ENCODE measurements around the gene ADAMTS8. TPM values are rescaled to one million over a fixed set of nuclear protein-coding genes. Genes with fewer than 3 reads are reported as not detected.

ADAMTS8 gene
- total RNA-seq, 1 donor from 2014 or later: not detected

DNA sequence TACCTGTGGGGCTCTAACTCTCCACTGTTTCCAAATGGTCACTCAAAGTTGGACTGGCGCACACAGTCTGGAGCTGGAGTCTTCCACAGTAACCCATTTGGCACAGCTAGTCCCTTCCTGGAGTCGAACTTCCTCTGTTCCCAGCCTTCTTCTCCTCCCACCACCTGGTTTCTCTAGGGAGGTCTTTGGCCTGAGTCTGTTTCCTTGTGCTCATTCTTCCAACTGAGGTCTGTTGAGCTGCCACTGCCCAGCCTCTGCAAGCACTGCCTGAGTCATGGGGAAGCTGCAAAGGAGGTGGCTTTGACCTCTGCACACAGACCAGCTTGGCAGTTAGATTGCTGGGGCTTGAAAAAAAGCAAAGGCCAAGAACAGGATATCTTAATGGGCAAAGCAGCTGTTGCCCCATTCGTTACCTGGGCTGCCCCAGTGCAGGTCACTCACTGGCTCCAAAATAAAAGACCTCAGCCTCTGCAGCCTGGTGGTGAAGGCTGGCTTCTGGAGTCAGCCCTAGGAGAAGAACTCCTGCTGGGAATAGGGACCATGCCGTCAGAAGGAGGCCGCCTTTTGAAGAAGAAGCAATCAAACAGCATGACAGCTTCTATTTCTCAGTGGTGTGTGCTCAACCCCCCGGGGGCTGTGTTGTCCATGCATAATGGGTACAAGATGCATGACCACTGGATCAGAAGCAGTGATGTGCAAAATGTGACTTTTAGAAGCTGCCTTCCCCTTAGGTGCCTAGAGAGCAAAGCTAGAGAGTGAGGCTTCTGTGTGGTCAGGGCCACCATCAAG lies 23.0 kb upstream of the ADAMTS8 start:
- no peak overlapping the region for H3K4me2 ChIP-seq
- H3K9ac ChIP-seq: no peak overlapping the region
- no peaks in the 10 kb centered on the region for H3K36me3 Mint-ChIP-seq
- H3K27me3 Mint-ChIP-seq (ENCODE audit: insufficient read depth, low read depth): peaks cover 10% of the 10 kb centered on the region
- no peak overlapping the region for H3K27ac Mint-ChIP-seq
- H3K9me3 ChIP-seq (ENCODE audit: low read depth): no peaks in the 10 kb centered on the region
- H3K4me3 Mint-ChIP-seq: peak overlapping the region; percentile 35
- H3K4me1 Mint-ChIP-seq: peaks cover 12% of the 10 kb centered on the region
- no peaks in the 10 kb centered on the region for H3K9me3 Mint-ChIP-seq
- no peak for DNase-seq (ENCODE audit: low spot score)
- no peak overlapping the region for H2AFZ ChIP-seq (replicated peaks)
- peaks cover 98% of the 10 kb centered on the region for H3K27me3 ChIP-seq
- no peaks in the 10 kb centered on the region for H3K79me2 ChIP-seq (ENCODE audit: low read depth)
- peaks cover 17% of the 10 kb centered on the region for H3F3A ChIP-seq (ENCODE audit: low read depth)
- peaks cover 12% of the 10 kb centered on the region for H4K20me1 ChIP-seq (ENCODE audit: low read depth)
- H3K27ac ChIP-seq: no peak overlapping the region
- no peak overlapping the region for H3K4me3 ChIP-seq
- H3K4me1 ChIP-seq: peaks cover 9% of the 10 kb centered on the region
- H3K36me3 ChIP-seq: no peaks in the 10 kb centered on the region
- TF ChIP-seq, protein P1, sequence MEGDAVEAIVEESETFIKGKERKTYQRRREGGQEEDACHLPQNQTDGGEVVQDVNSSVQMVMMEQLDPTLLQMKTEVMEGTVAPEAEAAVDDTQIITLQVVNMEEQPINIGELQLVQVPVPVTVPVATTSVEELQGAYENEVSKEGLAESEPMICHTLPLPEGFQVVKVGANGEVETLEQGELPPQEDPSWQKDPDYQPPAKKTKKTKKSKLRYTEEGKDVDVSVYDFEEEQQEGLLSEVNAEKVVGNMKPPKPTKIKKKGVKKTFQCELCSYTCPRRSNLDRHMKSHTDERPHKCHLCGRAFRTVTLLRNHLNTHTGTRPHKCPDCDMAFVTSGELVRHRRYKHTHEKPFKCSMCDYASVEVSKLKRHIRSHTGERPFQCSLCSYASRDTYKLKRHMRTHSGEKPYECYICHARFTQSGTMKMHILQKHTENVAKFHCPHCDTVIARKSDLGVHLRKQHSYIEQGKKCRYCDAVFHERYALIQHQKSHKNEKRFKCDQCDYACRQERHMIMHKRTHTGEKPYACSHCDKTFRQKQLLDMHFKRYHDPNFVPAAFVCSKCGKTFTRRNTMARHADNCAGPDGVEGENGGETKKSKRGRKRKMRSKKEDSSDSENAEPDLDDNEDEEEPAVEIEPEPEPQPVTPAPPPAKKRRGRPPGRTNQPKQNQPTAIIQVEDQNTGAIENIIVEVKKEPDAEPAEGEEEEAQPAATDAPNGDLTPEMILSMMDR (IDR thresholded peaks at IDR 0.05): no peak
- TF ChIP-seq EZH2phosphoT487 (IDR thresholded peaks at IDR 0.05): no peak
- no peak for TF ChIP-seq EZH2 (IDR thresholded peaks at IDR 0.05)

GRCh38 chr11:130449996-130450769 lies 21.8 kb upstream of the ADAMTS8 start:
- Histone ChIP-seq H3K4me3 (peak overlapping the region; percentile 61), H3F3A (ENCODE audit: low read depth) (peaks cover 17% of the 10 kb centered on the region), H3K4me1 (peaks cover 9% of the 10 kb centered on the region), H3K9ac (no peak overlapping the region), H3K27ac (no peak overlapping the region), H3K9me3 (ENCODE audit: low read depth) (no peaks in the 10 kb centered on the region), H4K20me1 (ENCODE audit: low read depth) (peaks cover 12% of the 10 kb centered on the region), H2AFZ (replicated peaks) (no peak overlapping the region), H3K36me3 (no peaks in the 10 kb centered on the region), H3K79me2 (ENCODE audit: low read depth) (no peaks in the 10 kb centered on the region), H3K4me2 (peak overlapping the region; percentile 95), H3K27me3 (peaks cover 97% of the 10 kb centered on the region)
- Mint-ChIP-seq H3K4me1 (peaks cover 11% of the 10 kb centered on the region), H3K27me3 (ENCODE audit: insufficient read depth, low read depth) (peaks cover 10% of the 10 kb centered on the region), H3K4me3 (peak overlapping the region; percentile 87), H3K9me3 (no peaks in the 10 kb centered on the region), H3K36me3 (no peaks in the 10 kb centered on the region), H3K27ac (no peak overlapping the region)
- peak; percentile 90 for DNase-seq (ENCODE audit: low spot score)
- TF ChIP-seq, protein P1 (IDR thresholded peaks at IDR 0.05): peak; percentile 66
- no peak for TF ChIP-seq EZH2phosphoT487 (IDR thresholded peaks at IDR 0.05)
- TF ChIP-seq EZH2 (IDR thresholded peaks at IDR 0.05): no peak

- TF ChIP-seq EZH2 (IDR thresholded peaks at IDR 0.05): peak; percentile 95
- TF ChIP-seq, protein P1 (IDR thresholded peaks at IDR 0.05): no peak
- peak; percentile 89 for TF ChIP-seq EZH2phosphoT487 (IDR thresholded peaks at IDR 0.05)
- H3K4me3 Mint-ChIP-seq: peak overlapping the region; percentile 87
- H3K27ac Mint-ChIP-seq: no peak overlapping the region
- Histone ChIP-seq H3K79me2 (ENCODE audit: low read depth) (no peaks in the 10 kb centered on the region), H3K9ac (no peak overlapping the region), H3F3A (ENCODE audit: low read depth) (peaks cover 17% of the 10 kb centered on the region), H3K36me3 (no peaks in the 10 kb centered on the region), H3K4me1 (peaks cover 9% of the 10 kb centered on the region), H2AFZ (replicated peaks) (peak overlapping the region; percentile 78), H3K27me3 (peaks cover 94% of the 10 kb centered on the region), H3K27ac (no peak overlapping the region), H3K4me3 (peak overlapping the region; percentile 61), H3K4me2 (peak overlapping the region; percentile 95), H4K20me1 (ENCODE audit: low read depth) (peaks cover 12% of the 10 kb centered on the region), H3K9me3 (ENCODE audit: low read depth) (no peaks in the 10 kb centered on the region)
- peaks cover 10% of the 10 kb centered on the region for H3K27me3 Mint-ChIP-seq (ENCODE audit: insufficient read depth, low read depth)
- peak; percentile 62 for DNase-seq (ENCODE audit: low spot score)
- H3K36me3 Mint-ChIP-seq: no peaks in the 10 kb centered on the region
- no peaks in the 10 kb centered on the region for H3K9me3 Mint-ChIP-seq
- peaks cover 7% of the 10 kb centered on the region for H3K4me1 Mint-ChIP-seq
These were observed 21.0 kb upstream of the ADAMTS8 start for GRCh38 chr11:130449310-130449990.
